Hepatocyte (in vitro differentiated cells): ENCODE data around the gene ESD.

Experiments
- EZH2 ChIP-seq: fragments of 200-600 bp; sonication (generic); IDR thresholded peaks from 2 replicates; pipeline ENCODE4 v1.6.1; 2016; ENCODE audit warnings: antibody characterized with exemption, mild to moderate bottlenecking, borderline replicate concordance
- EZH2phosphoT487 ChIP-seq: fragments of 200-600 bp; sonication (generic); IDR thresholded peaks from one replicate; pipeline ENCODE4 v1.6.1; 2018; ENCODE audit warnings: antibody characterized with exemption, mild to moderate bottlenecking, low read depth, moderate library complexity; ENCODE audit not compliant: unreplicated experiment, severe bottlenecking
- TF ChIP-seq, protein P1 (sequence below): fragments of 200-600 bp; sonication (generic); IDR thresholded peaks from 2 replicates; pipeline ENCODE4 v1.5.1; 2016; ENCODE audit warnings: antibody characterized with exemption, mild to moderate bottlenecking; ENCODE audit not compliant: poor library complexity

DNA sequence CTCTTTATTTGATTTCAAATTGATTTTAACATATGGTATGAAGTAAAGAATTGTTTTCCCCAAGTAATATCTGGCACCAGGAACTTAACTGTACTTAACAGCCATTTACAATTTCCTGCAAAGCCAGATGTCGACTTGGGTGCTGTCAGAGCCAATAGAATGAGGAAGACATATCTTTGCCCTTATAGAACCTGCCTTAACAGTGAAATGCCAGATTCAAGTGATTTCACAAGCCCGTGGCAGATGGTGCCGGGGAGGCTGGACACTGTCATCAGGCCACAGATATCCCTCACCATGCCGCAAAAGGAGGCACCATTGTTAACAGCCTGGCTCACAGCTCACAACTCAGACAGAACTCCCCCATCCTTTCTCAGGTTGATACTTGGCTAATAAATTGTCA is 48.7 kb downstream of the ESD start:
- TF ChIP-seq, protein P1, sequence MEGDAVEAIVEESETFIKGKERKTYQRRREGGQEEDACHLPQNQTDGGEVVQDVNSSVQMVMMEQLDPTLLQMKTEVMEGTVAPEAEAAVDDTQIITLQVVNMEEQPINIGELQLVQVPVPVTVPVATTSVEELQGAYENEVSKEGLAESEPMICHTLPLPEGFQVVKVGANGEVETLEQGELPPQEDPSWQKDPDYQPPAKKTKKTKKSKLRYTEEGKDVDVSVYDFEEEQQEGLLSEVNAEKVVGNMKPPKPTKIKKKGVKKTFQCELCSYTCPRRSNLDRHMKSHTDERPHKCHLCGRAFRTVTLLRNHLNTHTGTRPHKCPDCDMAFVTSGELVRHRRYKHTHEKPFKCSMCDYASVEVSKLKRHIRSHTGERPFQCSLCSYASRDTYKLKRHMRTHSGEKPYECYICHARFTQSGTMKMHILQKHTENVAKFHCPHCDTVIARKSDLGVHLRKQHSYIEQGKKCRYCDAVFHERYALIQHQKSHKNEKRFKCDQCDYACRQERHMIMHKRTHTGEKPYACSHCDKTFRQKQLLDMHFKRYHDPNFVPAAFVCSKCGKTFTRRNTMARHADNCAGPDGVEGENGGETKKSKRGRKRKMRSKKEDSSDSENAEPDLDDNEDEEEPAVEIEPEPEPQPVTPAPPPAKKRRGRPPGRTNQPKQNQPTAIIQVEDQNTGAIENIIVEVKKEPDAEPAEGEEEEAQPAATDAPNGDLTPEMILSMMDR, result no peak
- TF ChIP-seq EZH2phosphoT487, result no peak
- no peak for TF ChIP-seq EZH2
